SHP77 treated with DMSO at 0.1 percent for 48 hours (cell line): Measurements from ENCODE around the gene KCNAB1.
A peak's percentile ranks its signal among the peaks of the same experiment; 100 is the strongest.
"Not testable (repeated sequence)": the region's sequence is repeated elsewhere in the genome, so short reads cannot be mapped to it uniquely, and the experiment has no call there.

Experiments used
- DNase-seq: peaks from one replicate; lab custom pipeline; 2025; lab: John Stamatoyannopoulos, UW

Gene KCNAB1

GRCh38 chr3:156539051-156539450, 418.7 kb downstream of the KCNAB1 start:
- no peak for DNase-seq

- no peak for DNase-seq
These were observed 419.4 kb downstream of the KCNAB1 start for GRCh38 chr3:156539802-156540201.

- no peak for DNase-seq
These were observed 422.0 kb downstream of the KCNAB1 start for GRCh38 chr3:156542101-156543042.

- DNase-seq, result no peak
These were observed 422.7 kb downstream of the KCNAB1 start for GRCh38 chr3:156543043-156543555.

- DNase-seq, result no peak
These were observed 427.3 kb downstream of the KCNAB1 start for GRCh38 chr3:156547637-156548036.

GRCh38 chr3:156548041-156548687, 427.8 kb downstream of the KCNAB1 start:
- DNase-seq, result no peak

GRCh38 chr3:156548902-156549301, 428.5 kb downstream of the KCNAB1 start:
- no peak for DNase-seq

- no peak for DNase-seq
These were observed 430.9 kb downstream of the KCNAB1 start for GRCh38 chr3:156551261-156551660.

GRCh38 chr3:156551746-156552145, 431.4 kb downstream of the KCNAB1 start:
- DNase-seq, result no peak

- no peak for DNase-seq
These were observed 432.6 kb downstream of the KCNAB1 start for GRCh38 chr3:156552973-156553372.

- DNase-seq, result no peak
These were observed 433.5 kb downstream of the KCNAB1 start for GRCh38 chr3:156553705-156554356.

- no peak for DNase-seq
These were observed 434.1 kb downstream of the KCNAB1 start for GRCh38 chr3:156554515-156554841.

- peak; percentile 97 for DNase-seq
These were observed 434.7 kb downstream of the KCNAB1 start, which contains the start of gene SSR3 for GRCh38 chr3:156554842-156555687. SSR3 (minus strand) TSS chr3:156555117; CDS start chr3:156555089, 28 bp downstream.

- no peak for DNase-seq
These were observed 438.0 kb downstream of the KCNAB1 start for GRCh38 chr3:156558389-156558788.

GRCh38 chr3:156559321-156559720, 438.9 kb downstream of the KCNAB1 start:
- no peak for DNase-seq

GRCh38 chr3:156561533-156561932, 441.2 kb downstream of the KCNAB1 start:
- no peak for DNase-seq

GRCh38 chr3:156562486-156562885, 442.1 kb downstream of the KCNAB1 start:
- not testable (repeated sequence) for DNase-seq

- DNase-seq, result no peak
These were observed 443.7 kb downstream of the KCNAB1 start for GRCh38 chr3:156563900-156564682.

- not testable (repeated sequence) for DNase-seq
These were observed 448.6 kb downstream of the KCNAB1 start for GRCh38 chr3:156569016-156569415.

GRCh38 chr3:156569881-156570280, 449.5 kb downstream of the KCNAB1 start:
- DNase-seq, result not testable (repeated sequence)

GRCh38 chr3:156575641-156576040, 455.3 kb downstream of the KCNAB1 start:
- no peak for DNase-seq
